Erythroblast (primary cell): ENCODE data around the gene PIP5K1B.
A peak's percentile ranks its signal among the peaks of the same experiment; 100 is the strongest.

Experiments
- DNase-seq, 2 experiments: peaks; one replicate each; lab custom pipeline; 2025; lab: John Stamatoyannopoulos, UW
- GATA1 ChIP-seq: IDR thresholded peaks from 2 replicates; pipeline ENCODE4 v1.6.1; 2011; ENCODE audit warnings: low read depth, mild to moderate bottlenecking, control low read depth, low read length, moderate library complexity
- POLR2A ChIP-seq: IDR thresholded peaks from 2 replicates; pipeline ENCODE4 v1.6.1; 2011; ENCODE audit warnings: mild to moderate bottlenecking, low read length

The PIP5K1B gene

GRCh38 chr9:69013382-69013727 lies 308.3 kb downstream of the PIP5K1B start:
- DNase-seq, result no peak
- TF ChIP-seq POLR2A, result no peak
- TF ChIP-seq GATA1, result no peak

- TF ChIP-seq GATA1, result no peak
- no peak for TF ChIP-seq POLR2A
- DNase-seq, result no peak
Measured at GRCh38 chr9:69014013-69014412, 309.0 kb downstream of the PIP5K1B start, which contains the start of gene PRKACG. Gene PRKACG, minus strand, starts transcription at chr9:69014113. Its CDS starts 21 bp downstream, at chr9:69014092.

DNA sequence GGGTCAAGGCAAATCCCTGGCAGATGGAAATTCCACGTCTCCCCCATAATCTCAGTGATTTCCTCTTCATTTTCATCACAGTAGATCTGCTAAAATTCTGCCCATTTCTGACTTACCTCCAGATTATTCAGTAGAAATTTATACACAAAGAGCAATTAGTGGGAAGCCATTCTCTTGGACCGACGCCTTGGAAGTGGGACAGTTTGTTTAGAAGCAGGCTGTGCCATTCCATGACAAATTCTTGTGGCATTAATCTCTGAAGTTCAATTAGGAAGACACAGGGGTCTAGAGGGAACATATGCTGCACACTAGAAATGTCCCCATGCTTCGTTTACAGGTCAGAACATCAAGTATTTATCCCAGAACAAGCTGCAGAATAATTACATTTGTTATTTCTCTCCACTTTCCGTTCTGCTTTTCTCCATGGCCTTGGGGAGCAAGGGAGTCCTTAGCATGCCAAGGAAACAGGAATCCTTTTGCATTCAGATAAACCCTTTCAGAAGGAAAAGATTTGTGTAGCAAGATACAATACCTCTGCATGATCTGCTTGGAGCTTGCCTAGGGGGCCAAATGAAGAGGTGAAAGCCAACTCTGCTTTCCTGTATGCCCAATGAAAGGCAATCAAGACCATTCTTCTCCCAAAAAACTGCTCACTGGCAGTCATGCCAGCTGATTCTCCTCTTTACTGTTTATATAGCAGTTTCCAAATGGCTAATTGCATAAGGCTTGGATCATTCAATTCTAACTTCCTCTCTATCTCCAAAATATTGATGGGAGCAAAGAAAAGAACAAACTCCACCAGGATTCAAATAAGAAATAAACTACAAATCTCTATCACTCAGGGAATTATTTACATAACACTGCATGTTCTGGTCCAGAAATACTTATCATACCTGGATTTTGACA lies 311.4 kb downstream of the PIP5K1B start:
- no peak for TF ChIP-seq POLR2A
- TF ChIP-seq GATA1, result no peak
- no peak for DNase-seq

- DNase-seq, result peak; percentile 85 to 94
- TF ChIP-seq POLR2A, result no peak
- TF ChIP-seq GATA1, result no peak
Measured at GRCh38 chr9:69018737-69019136, 313.7 kb downstream of the PIP5K1B start.

- peak; percentile 94 to 98 for DNase-seq
- TF ChIP-seq POLR2A (peak; percentile 60), GATA1 (peak; percentile 23)
Measured at GRCh38 chr9:69019808-69020207, 314.8 kb downstream of the PIP5K1B start.

DNA sequence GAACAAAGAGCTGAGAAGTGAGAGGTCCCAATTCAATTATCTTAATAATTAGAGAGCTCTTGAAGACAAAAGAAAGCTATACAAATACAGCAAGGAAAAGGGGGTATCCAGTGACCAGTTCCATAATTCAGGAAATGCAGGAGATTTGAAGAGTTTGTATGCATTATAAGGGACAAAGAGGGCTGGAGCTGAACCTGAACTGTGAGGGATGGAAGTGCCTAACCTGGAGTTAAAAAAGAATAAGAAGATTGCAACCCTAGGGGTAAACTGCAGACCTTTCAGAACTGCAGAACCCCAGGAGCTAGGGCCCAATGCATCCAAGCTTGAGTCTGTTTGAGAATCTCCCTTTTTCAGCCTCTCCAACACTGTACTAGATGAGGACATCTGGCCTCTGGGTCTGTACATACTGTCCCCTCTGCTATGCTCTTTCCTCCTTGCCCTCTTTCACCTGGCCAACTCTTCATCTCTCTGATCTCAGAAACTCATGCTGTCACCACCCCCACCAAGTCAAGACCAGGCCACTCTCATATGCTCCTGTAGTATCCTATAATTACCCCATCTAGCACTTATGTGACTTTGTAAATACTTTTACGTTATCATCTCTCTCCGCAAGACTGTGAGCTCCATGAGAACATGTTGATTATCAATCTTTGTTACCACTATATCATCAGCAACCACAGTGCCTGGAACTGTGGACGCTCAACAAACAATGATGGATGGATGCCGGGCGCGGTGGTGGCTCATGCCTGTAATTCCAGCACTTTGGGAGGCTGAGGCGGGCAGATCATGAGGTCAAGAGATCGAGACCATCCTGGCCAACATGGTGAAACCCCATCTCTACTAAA lies 315.5 kb downstream of the PIP5K1B start:
- TF ChIP-seq POLR2A, result no peak
- peak; percentile 76 to 84 for DNase-seq

- DNase-seq, result no peak
- no peak for TF ChIP-seq GATA1
- TF ChIP-seq POLR2A, result no peak
Measured at GRCh38 chr9:69023650-69024049, 318.6 kb downstream of the PIP5K1B start.

DNA sequence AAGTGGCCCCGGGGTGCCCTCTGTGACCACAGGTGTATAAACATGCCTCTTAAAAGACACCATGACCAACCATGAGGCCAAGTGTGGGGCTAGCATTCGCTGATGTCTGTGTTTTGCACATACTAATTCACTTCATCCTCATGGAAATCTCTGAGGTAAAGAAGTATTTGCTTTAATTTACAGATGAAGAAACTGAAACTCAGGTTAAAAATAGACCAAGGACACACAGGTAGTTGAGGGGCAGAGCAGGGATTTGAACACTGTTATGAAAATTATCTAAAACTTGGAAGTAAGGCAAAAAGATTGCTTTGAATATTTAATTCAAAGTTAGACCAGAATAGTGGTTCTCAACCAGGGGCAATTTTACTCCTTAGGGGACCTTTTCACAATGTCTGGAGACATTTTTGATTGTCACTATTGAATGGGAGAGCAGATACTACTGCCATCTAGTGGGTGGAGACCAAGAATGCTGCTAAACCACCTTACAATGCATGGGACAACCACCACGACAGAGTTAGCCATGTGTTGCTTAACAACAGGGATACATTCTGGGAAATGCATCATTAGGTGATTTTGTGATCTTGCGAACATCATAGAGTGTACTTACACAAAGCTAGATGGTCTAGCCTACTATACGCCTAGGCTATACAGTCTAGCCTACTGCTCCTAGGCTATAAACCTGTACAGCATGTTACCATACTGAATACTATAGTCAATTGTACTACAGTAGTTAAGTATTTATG lies 322.5 kb downstream of the PIP5K1B start:
- DNase-seq, result peak; percentile 84 to 88

DNA sequence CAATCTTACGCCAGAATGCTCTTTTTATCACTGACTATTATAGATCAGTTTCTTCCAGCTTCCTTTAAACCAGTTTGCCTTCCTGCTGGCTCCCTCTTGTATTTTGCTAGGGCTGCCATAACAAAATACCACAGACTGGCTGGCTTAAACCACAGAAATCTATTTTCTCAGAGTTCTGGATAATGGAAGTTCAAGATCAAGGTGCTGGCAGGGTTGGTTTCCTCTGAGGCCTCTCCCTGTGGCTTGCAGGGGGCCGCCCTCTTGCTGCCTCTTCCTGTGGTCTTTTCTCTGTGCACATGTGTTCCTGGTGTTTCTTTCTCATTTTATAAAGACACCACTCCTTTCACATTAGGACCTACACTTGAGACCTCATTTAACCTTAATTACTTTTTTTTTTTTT lies 323.7 kb downstream of the PIP5K1B start:
- TF ChIP-seq GATA1 (no peak), POLR2A (no peak)
- no peak for DNase-seq

More for the DNA sequence above, 322.5 kb downstream of the PIP5K1B start:
- TF ChIP-seq POLR2A (peak; percentile 25), GATA1 (no peak)

GRCh38 chr9:69029535-69029934 lies 324.5 kb downstream of the PIP5K1B start:
- TF ChIP-seq GATA1 (no peak), POLR2A (no peak)
- no peak for DNase-seq

- TF ChIP-seq GATA1 (no peak), POLR2A (no peak)
- DNase-seq, result no peak
Measured at GRCh38 chr9:69030851-69031645, 326.0 kb downstream of the PIP5K1B start.

DNA sequence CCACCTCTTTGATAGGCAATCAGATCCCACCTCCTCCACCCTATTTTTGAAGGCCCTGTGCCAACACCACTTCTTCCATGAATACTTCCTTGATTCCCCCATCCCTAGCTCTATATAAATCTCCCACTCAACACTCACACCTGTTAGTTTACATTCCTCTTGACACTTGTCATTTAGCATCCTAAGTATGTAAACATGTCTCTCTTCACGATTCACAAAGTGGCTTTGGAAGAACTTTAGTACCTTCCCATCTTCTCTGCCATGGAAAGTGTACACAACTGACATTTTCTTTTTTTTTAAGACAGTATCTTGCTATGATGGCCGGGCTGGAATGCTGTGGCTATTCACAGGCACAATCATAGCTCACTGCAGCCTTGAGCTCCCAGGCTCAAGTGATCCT lies 329.0 kb downstream of the PIP5K1B start:
- TF ChIP-seq POLR2A, result no peak
- no peak for TF ChIP-seq GATA1

More for the DNA sequence above, 329.0 kb downstream of the PIP5K1B start:
- no peak for DNase-seq
